GM18870 (cell line): Measurements from ENCODE around the gene WARS2.
"Not testable (repeated sequence)": the region's sequence is repeated elsewhere in the genome, so short reads cannot be mapped to it uniquely, and the experiment has no call there.

Experiments
- ATAC-seq: cut with Tn5 transposase; IDR thresholded peaks from one replicate; pipeline ENCODE4 v1.9.1; 2021; ENCODE audit warnings: moderate library complexity; ENCODE audit not compliant: unreplicated experiment

WARS2 gene

GRCh38 chr1:119139857-119140176, 636 bp downstream of the WARS2 start:
- peak; percentile 29 for ATAC-seq

GRCh38 chr1:119139403-119139802, 1.1 kb downstream of the WARS2 start:
- peak; percentile 39 for ATAC-seq

GRCh38 chr1:119136401-119136800, 4.1 kb downstream of the WARS2 start:
- no peak for ATAC-seq

GRCh38 chr1:119133987-119134386, 6.5 kb downstream of the WARS2 start:
- ATAC-seq = no peak

- ATAC-seq = no peak
Measured at GRCh38 chr1:119132179-119132578, 8.3 kb downstream of the WARS2 start.

GRCh38 chr1:119125874-119126273, 14.6 kb downstream of the WARS2 start:
- ATAC-seq = no peak

GRCh38 chr1:119124764-119125163, 15.7 kb downstream of the WARS2 start:
- no peak for ATAC-seq

GRCh38 chr1:119121872-119122271, 18.6 kb downstream of the WARS2 start:
- not testable (repeated sequence) for ATAC-seq

- no peak for ATAC-seq
Measured at GRCh38 chr1:119116725-119117124, 23.7 kb downstream of the WARS2 start.

- ATAC-seq = no peak
Measured at GRCh38 chr1:119115736-119116135, 24.7 kb downstream of the WARS2 start.

- ATAC-seq = no peak
Measured at GRCh38 chr1:119115311-119115710, 25.1 kb downstream of the WARS2 start.

GRCh38 chr1:119114786-119115185, 25.7 kb downstream of the WARS2 start:
- no peak for ATAC-seq

GRCh38 chr1:119112791-119113190, 27.7 kb downstream of the WARS2 start:
- no peak for ATAC-seq

GRCh38 chr1:119112244-119112643, 28.2 kb downstream of the WARS2 start:
- no peak for ATAC-seq

GRCh38 chr1:119108988-119109387, 31.5 kb downstream of the WARS2 start:
- ATAC-seq = no peak

- no peak for ATAC-seq
Measured at GRCh38 chr1:119103764-119104163, 36.7 kb downstream of the WARS2 start.

- no peak for ATAC-seq
Measured at GRCh38 chr1:119102051-119102450, 38.4 kb downstream of the WARS2 start.

GRCh38 chr1:119101563-119101962, 38.9 kb downstream of the WARS2 start:
- ATAC-seq = no peak

GRCh38 chr1:119099775-119100174, 40.7 kb downstream of the WARS2 start:
- ATAC-seq = no peak

- ATAC-seq = no peak
Measured at GRCh38 chr1:119097380-119097779, 43.1 kb downstream of the WARS2 start.

GRCh38 chr1:119093721-119094120, 46.7 kb downstream of the WARS2 start:
- ATAC-seq = no peak

- ATAC-seq = no peak
Measured at GRCh38 chr1:119091618-119092017, 48.8 kb downstream of the WARS2 start.

GRCh38 chr1:119090250-119090649, 50.2 kb downstream of the WARS2 start:
- no peak for ATAC-seq

GRCh38 chr1:119086830-119087229, 53.6 kb downstream of the WARS2 start:
- no peak for ATAC-seq
